ENCODE data around the gene RAP1A. TPM values are rescaled to one million over a fixed set of nuclear protein-coding genes. Genes with fewer than 3 reads are reported as not detected.
"Not testable (repeated sequence)": the region's sequence is repeated elsewhere in the genome, so short reads cannot be mapped to it uniquely, and the experiment has no call there.

Gene RAP1A
- total RNA-seq, 1 donor, result 17.0 TPM

- Histone ChIP-seq H3K27me3 (ENCODE audit: insufficient read depth, low read length) (no peaks in the 10 kb centered on the region), H4K20me1 (ENCODE audit: insufficient read depth, low read length) (peaks cover 47% of the 10 kb centered on the region), H3K4me1 (ENCODE audit: insufficient read depth, low read length) (peaks cover 3% of the 10 kb centered on the region), H3K79me2 (ENCODE audit: insufficient read depth, low read length) (peaks cover 96% of the 10 kb centered on the region), H3K4me2 (ENCODE audit: insufficient read depth, low read length) (no peak overlapping the region), H3K9me3 (ENCODE audit: low read depth, low read length) (no peaks in the 10 kb centered on the region), H3K4me3 (ENCODE audit: insufficient read depth, low read length) (no peak overlapping the region), H3K36me3 (ENCODE audit: insufficient read depth, low read length) (no peaks in the 10 kb centered on the region), H3K27ac (ENCODE audit: low read depth, low read length) (no peak overlapping the region), H2AFZ (ENCODE audit: low read length) (no peak overlapping the region)
- no peak for DNase-seq (ENCODE audit: insufficient read length, low spot score, missing footprints)
- TF ChIP-seq CTCF (IDR thresholded peaks at IDR 0.05; ENCODE audit: extremely low read depth, low read depth, low read length), result no peak
Measured at GRCh38 chr1:111628153-111628552, 8.6 kb downstream of the RAP1A start.

- Histone ChIP-seq H3K27me3 (ENCODE audit: insufficient read depth, low read length) (no peaks in the 10 kb centered on the region), H3K9me3 (ENCODE audit: low read depth, low read length) (no peaks in the 10 kb centered on the region), H3K4me3 (ENCODE audit: insufficient read depth, low read length) (no peak overlapping the region), H3K4me2 (ENCODE audit: insufficient read depth, low read length) (no peak overlapping the region), H3K79me2 (ENCODE audit: insufficient read depth, low read length) (peaks cover 93% of the 10 kb centered on the region), H4K20me1 (ENCODE audit: insufficient read depth, low read length) (peaks cover 41% of the 10 kb centered on the region), H3K4me1 (ENCODE audit: insufficient read depth, low read length) (peaks cover 3% of the 10 kb centered on the region), H3K27ac (ENCODE audit: low read depth, low read length) (no peak overlapping the region), H2AFZ (ENCODE audit: low read length) (no peak overlapping the region), H3K36me3 (ENCODE audit: insufficient read depth, low read length) (no peaks in the 10 kb centered on the region)
- DNase-seq (ENCODE audit: insufficient read length, low spot score, missing footprints), result no peak
- TF ChIP-seq CTCF (IDR thresholded peaks at IDR 0.05; ENCODE audit: extremely low read depth, low read depth, low read length), result no peak
Measured at GRCh38 chr1:111629190-111629954, 9.8 kb downstream of the RAP1A start.

GRCh38 chr1:111630567-111630966 is 11.0 kb downstream of the RAP1A start:
- Histone ChIP-seq H3K36me3 (ENCODE audit: insufficient read depth, low read length) (no peaks in the 10 kb centered on the region), H3K9me3 (ENCODE audit: low read depth, low read length) (no peaks in the 10 kb centered on the region), H3K27ac (ENCODE audit: low read depth, low read length) (no peak overlapping the region), H3K4me2 (ENCODE audit: insufficient read depth, low read length) (no peak overlapping the region), H3K4me1 (ENCODE audit: insufficient read depth, low read length) (no peaks in the 10 kb centered on the region), H2AFZ (ENCODE audit: low read length) (no peak overlapping the region), H4K20me1 (ENCODE audit: insufficient read depth, low read length) (peaks cover 39% of the 10 kb centered on the region), H3K27me3 (ENCODE audit: insufficient read depth, low read length) (no peaks in the 10 kb centered on the region), H3K79me2 (ENCODE audit: insufficient read depth, low read length) (peaks cover 88% of the 10 kb centered on the region), H3K4me3 (ENCODE audit: insufficient read depth, low read length) (no peak overlapping the region)
- DNase-seq (ENCODE audit: insufficient read length, low spot score, missing footprints), result no peak
- TF ChIP-seq CTCF (IDR thresholded peaks at IDR 0.05; ENCODE audit: extremely low read depth, low read depth, low read length), result no peak

GRCh38 chr1:111631502-111631901 is 11.9 kb downstream of the RAP1A start:
- H3K4me1 ChIP-seq (ENCODE audit: insufficient read depth, low read length), result no peaks in the 10 kb centered on the region
- no peak overlapping the region for H2AFZ ChIP-seq (ENCODE audit: low read length)
- peaks cover 34% of the 10 kb centered on the region for H4K20me1 ChIP-seq (ENCODE audit: insufficient read depth, low read length)
- TF ChIP-seq CTCF (IDR thresholded peaks at IDR 0.05; ENCODE audit: extremely low read depth, low read depth, low read length), result no peak
- no peaks in the 10 kb centered on the region for H3K27me3 ChIP-seq (ENCODE audit: insufficient read depth, low read length)
- H3K4me2 ChIP-seq (ENCODE audit: insufficient read depth, low read length), result no peak overlapping the region
- H3K4me3 ChIP-seq (ENCODE audit: insufficient read depth, low read length), result no peak overlapping the region
- no peaks in the 10 kb centered on the region for H3K9me3 ChIP-seq (ENCODE audit: low read depth, low read length)
- no peak overlapping the region for H3K27ac ChIP-seq (ENCODE audit: low read depth, low read length)
- H3K36me3 ChIP-seq (ENCODE audit: insufficient read depth, low read length), result no peaks in the 10 kb centered on the region
- peaks cover 86% of the 10 kb centered on the region for H3K79me2 ChIP-seq (ENCODE audit: insufficient read depth, low read length)
- DNase-seq (ENCODE audit: insufficient read length, low spot score, missing footprints), result no peak

GRCh38 chr1:111632771-111633170 is 13.2 kb downstream of the RAP1A start:
- not testable (repeated sequence) for H2AFZ ChIP-seq (ENCODE audit: low read length); H3K36me3 ChIP-seq (ENCODE audit: insufficient read depth, low read length); H3K4me2 ChIP-seq (ENCODE audit: insufficient read depth, low read length); H3K4me3 ChIP-seq (ENCODE audit: insufficient read depth, low read length); H3K9me3 ChIP-seq (ENCODE audit: low read depth, low read length); H3K27me3 ChIP-seq (ENCODE audit: insufficient read depth, low read length); H3K4me1 ChIP-seq (ENCODE audit: insufficient read depth, low read length); DNase-seq (ENCODE audit: insufficient read length, low spot score, missing footprints); H3K27ac ChIP-seq (ENCODE audit: low read depth, low read length)
- peaks cover 84% of the 10 kb centered on the region for H3K79me2 ChIP-seq (ENCODE audit: insufficient read depth, low read length)
- peaks cover 30% of the 10 kb centered on the region for H4K20me1 ChIP-seq (ENCODE audit: insufficient read depth, low read length)

All from osteoblast (primary cell).